GM13977 (cell line): ENCODE results near the gene NUDT3.
"Not testable (repeated sequence)": the region's sequence is repeated elsewhere in the genome, so short reads cannot be mapped to it uniquely, and the experiment has no call there.

Source experiments
- DNase-seq: peaks from one replicate; pipeline ENCODE4 v3.0.0; 2012; ENCODE audit warnings: low spot score
- in situ Hi-C: fragments of 300-500 bp; cut with MboI; formaldehyde crosslinking; loops from one replicate; pipeline ENCODE4 v1.12.0; 2022; ENCODE audit warnings: low sequenced_read_pairs, low pct_unique_long_range_greater_than_20kb, mixed read lengths, inconsistent platforms; ENCODE audit not compliant: unreplicated experiment
- TF ChIP-seq, protein P1 (sequence below): IDR thresholded peaks from 2 replicates; pipeline ENCODE4 v1.5.1; 2012; ENCODE audit warnings: mild to moderate bottlenecking, control low read depth; ENCODE audit not compliant: insufficient read depth; ENCODE audit errors: extremely low read depth, missing control alignments

Gene NUDT3

GRCh38 chr6:34381081-34381480, 11.4 kb downstream of the NUDT3 start:
- DNase-seq: no peak
- in situ Hi-C loops: no loop called here
- TF ChIP-seq, protein P1, sequence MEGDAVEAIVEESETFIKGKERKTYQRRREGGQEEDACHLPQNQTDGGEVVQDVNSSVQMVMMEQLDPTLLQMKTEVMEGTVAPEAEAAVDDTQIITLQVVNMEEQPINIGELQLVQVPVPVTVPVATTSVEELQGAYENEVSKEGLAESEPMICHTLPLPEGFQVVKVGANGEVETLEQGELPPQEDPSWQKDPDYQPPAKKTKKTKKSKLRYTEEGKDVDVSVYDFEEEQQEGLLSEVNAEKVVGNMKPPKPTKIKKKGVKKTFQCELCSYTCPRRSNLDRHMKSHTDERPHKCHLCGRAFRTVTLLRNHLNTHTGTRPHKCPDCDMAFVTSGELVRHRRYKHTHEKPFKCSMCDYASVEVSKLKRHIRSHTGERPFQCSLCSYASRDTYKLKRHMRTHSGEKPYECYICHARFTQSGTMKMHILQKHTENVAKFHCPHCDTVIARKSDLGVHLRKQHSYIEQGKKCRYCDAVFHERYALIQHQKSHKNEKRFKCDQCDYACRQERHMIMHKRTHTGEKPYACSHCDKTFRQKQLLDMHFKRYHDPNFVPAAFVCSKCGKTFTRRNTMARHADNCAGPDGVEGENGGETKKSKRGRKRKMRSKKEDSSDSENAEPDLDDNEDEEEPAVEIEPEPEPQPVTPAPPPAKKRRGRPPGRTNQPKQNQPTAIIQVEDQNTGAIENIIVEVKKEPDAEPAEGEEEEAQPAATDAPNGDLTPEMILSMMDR: no peak

DNA sequence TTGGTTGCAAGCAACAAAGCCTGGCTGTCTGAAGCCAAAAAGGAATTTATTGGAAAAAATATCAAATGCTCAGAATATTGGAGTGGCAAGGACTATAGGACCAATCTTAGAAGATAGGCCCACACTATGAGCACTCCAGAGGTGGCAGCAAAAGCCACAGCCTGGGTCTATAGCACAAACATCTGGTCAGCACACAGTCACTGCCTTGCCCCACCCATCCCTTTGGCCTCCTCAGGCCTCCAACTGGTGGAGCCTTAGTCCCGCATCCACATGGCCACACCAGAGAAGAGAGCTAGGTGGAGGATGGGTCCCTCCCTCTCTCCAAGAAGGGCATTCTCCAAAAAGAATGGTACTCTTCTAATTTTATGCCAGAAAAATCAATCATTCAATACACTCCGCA, 14.0 kb downstream of the NUDT3 start:
- in situ Hi-C loops: no loop called here
- TF ChIP-seq, protein P1: no peak

DNA sequence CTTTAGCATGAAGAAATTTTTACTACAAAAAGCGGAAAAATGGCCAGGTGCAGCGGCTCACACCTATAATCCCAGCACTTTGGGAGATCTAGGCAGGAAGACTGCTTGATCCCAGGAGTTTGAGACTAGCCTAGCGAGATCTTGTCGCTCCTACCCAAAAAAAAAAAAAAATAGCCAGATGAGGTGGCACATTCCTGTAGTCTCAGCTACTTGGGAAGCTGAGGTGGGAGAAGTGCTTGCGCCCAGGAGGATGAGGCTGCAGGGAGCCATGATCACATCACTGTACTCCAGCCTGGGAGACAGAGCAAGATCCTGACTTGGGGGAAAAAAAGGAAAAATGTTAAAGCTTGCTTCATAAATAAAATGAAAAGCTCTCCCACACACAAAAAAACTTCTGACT, 14.5 kb downstream of the NUDT3 start:
- in situ Hi-C loops: no loop called here

More for the DNA sequence above, 14.0 kb downstream of the NUDT3 start:
- DNase-seq: no peak

GRCh38 chr6:34377571-34377970, 14.9 kb downstream of the NUDT3 start:
- in situ Hi-C loops, DNase-seq: not testable (repeated sequence)

More for the DNA sequence above, 14.5 kb downstream of the NUDT3 start:
- TF ChIP-seq, protein P1: no peak
- no peak for DNase-seq

GRCh38 chr6:34375833-34376232, 16.6 kb downstream of the NUDT3 start:
- in situ Hi-C loops: no loop called here
- TF ChIP-seq, protein P1: no peak
- DNase-seq: no peak

GRCh38 chr6:34374508-34374907, 18.0 kb downstream of the NUDT3 start:
- TF ChIP-seq, protein P1: no peak
- DNase-seq: no peak
- in situ Hi-C loops: no loop called here

DNA sequence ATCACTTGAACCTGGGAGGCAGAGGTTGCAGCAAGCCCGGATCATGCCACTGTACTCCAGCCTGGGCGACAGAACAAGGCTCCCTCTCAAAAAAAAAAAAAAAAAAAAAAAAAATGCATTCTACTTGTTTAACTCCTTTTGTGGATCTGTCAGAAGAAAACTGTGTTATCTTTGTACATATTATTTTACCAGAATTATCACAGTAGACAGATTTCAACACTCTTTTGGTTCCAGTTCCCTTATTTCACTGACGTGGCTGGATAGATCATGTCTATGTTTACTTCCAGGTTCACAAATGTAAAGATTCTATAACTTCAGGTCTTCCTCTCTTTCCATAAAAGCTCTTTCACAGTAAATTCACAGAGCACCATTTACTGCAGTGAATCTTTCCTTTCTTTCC, 18.4 kb downstream of the NUDT3 start:
- TF ChIP-seq, protein P1: no peak
- no peak for DNase-seq
- in situ Hi-C loops: no loop called here
